DND-41 (cell line): ENCODE data around the gene GPR137B.

ENCODE experiments used
- CTCF ChIP-seq: IDR thresholded peaks from 2 replicates; pipeline ENCODE4 v1.5.1; 2012; ENCODE audit warnings: borderline replicate concordance, low read length, moderate library complexity, mild to moderate bottlenecking; ENCODE audit not compliant: poor library complexity, severe bottlenecking; ENCODE audit errors: extremely low read depth
- EZH2 ChIP-seq: IDR thresholded peaks from 3 replicates; pipeline ENCODE4 v1.6.1; 2012; ENCODE audit warnings: borderline replicate concordance, low read depth, mild to moderate bottlenecking, moderate library complexity, low read length, inconsistent platforms; ENCODE audit not compliant: severe bottlenecking

- TF ChIP-seq CTCF: no peak
- TF ChIP-seq EZH2: no peak
Measured at GRCh38 chr1:236131916-236132315, 10.4 kb upstream of the GPR137B start.
